Fibroblast of the aortic adventitia (primary cell): ENCODE measurements around the gene BCKDHB. TPM values are rescaled to one million over a fixed set of nuclear protein-coding genes. Genes with fewer than 3 reads are reported as not detected.
A peak's percentile ranks its signal among the peaks of the same experiment; 100 is the strongest.

Source experiments
- DNase-seq: peaks from one replicate; pipeline ENCODE4 v3.0.0-alpha.2; 2010; ENCODE audit warnings: low read depth
- H3K4me3 ChIP-seq: 2 replicates; pipeline ENCODE4 v1.5.1; 2011; ENCODE audit warnings: low read depth, mild to moderate bottlenecking, control low read depth, low read length, moderate library complexity
- total RNA-seq: library from RNA; depleted of rRNA; stranded (reverse); fragments of >200 nt; gene quantifications from 2 replicates; pipeline ENCODE4 v1.2.3, GENCODE V29; 2012; ENCODE audit warnings: low replicate concordance
- TF ChIP-seq, protein P1 (sequence below): IDR thresholded peaks from 2 replicates; pipeline ENCODE4 v1.5.1; 2011; ENCODE audit warnings: mild to moderate bottlenecking, low read length, control low read depth, inconsistent platforms; ENCODE audit not compliant: insufficient read depth

BCKDHB gene
- total RNA-seq, 1 donor: 20.3 TPM

DNA sequence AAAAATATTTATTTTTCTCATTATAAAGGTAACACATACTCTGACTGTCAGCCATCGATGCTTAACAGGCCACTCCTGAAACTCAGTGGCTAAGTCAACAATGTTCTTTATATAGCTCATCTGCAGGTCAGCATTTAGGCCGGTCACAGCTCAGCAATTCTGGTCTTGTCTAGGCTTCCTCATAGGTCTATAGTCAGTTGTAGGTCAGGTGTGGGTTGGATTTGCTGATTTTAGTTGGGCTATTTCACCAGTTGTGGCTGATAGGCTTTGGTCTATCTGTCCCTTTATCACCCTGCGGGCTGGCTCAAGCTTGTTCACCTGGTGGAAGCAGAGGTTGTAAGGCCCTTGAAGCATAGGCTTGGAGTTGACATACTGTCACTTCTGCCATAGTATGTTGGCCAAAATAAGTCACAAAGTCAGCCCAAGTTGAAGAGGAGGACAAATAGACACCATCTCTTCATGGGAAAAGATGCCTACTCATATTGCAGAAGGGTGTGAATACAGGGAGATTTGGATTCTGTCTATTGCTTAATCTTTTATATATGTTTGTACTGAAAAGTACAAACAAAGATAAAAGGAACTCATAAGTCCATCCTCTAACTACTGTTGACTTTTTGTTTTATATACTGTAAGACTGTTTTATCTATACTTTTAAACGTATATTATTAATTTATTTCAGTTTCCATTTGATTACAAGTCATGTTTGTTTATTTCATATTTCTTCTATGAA, 75.0 kb downstream of the BCKDHB start:
- TF ChIP-seq, protein P1, sequence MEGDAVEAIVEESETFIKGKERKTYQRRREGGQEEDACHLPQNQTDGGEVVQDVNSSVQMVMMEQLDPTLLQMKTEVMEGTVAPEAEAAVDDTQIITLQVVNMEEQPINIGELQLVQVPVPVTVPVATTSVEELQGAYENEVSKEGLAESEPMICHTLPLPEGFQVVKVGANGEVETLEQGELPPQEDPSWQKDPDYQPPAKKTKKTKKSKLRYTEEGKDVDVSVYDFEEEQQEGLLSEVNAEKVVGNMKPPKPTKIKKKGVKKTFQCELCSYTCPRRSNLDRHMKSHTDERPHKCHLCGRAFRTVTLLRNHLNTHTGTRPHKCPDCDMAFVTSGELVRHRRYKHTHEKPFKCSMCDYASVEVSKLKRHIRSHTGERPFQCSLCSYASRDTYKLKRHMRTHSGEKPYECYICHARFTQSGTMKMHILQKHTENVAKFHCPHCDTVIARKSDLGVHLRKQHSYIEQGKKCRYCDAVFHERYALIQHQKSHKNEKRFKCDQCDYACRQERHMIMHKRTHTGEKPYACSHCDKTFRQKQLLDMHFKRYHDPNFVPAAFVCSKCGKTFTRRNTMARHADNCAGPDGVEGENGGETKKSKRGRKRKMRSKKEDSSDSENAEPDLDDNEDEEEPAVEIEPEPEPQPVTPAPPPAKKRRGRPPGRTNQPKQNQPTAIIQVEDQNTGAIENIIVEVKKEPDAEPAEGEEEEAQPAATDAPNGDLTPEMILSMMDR: no peak
- H3K4me3 ChIP-seq: no peak overlapping the region
- DNase-seq: no peak

DNA sequence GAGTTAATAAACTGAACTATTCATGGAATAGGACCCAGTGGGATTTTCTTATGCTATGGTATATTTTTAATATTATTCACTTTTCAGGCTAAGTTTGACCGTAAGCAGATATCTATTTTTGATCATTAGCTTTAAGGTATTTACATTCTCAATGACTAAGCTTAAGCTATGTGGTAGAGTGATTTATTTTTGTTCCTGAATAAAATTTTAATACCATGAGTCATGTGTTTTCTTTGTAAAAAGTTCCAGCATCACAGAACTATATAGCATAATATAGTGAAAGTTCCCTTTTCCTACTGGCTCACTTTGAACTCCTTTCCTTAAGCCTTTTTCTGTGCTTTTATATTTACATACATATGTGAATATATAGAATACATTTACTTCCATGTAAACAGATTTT, 75.8 kb downstream of the BCKDHB start:
- peak; percentile 49 for DNase-seq
- TF ChIP-seq, protein P1: no peak
- no peak overlapping the region for H3K4me3 ChIP-seq

DNA sequence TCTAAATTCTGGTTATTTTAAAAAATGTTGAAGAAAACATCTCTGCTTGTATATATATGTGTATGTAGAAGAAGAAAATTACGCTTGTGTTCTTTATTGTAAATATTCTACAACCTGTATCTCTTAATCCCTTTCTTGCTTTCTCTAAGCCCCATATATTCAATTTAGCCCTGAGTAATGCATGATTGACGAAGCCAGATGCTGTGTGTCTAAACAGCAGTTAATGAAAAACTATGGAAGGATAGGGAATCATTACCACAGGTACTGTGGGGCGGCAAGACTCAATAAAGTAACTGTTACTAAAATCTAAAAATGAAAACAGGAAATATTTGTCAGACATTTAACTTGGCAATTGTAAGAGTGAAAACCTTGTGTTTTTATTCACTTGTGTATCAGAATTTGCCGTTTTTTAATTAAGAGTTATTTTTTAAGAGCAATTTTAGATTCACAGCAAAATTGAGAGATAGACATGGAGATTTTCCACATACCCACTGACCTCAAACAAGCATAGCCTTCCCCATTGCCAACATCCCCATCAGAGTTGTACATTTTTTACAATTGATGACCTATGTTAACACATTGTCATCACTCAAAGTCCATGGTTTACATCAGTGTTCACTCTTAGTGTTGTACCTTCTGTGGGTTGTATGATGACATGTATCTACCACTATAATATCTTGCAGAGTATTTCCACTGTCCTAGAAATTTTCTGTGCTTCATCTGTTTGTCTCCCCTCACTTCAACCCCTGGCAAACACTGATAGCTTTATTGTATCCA, 76.7 kb downstream of the BCKDHB start:
- no peak overlapping the region for H3K4me3 ChIP-seq
- TF ChIP-seq, protein P1: no peak
- no peak for DNase-seq

DNA sequence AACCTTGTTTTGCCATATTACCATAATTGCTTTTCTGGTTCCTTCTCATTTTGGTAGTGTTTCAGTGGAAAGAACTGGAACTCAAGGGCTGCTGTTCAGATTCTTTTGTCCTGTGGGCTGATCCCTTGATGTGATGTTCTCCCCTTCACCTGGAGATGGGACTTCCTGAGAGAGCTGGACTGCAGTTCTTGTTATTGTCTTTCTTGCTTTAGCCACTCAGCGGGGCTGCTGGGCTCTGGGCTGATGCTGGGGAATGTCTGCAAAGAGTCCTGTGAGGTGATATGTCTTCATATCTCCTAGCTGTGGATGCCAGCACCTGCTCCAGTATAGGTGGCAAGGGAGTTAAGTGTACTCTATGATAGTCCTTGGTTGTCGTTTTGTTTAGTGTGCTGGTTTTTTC, 79.0 kb downstream of the BCKDHB start:
- no peak for DNase-seq
- TF ChIP-seq, protein P1: no peak
- no peak overlapping the region for H3K4me3 ChIP-seq

DNA sequence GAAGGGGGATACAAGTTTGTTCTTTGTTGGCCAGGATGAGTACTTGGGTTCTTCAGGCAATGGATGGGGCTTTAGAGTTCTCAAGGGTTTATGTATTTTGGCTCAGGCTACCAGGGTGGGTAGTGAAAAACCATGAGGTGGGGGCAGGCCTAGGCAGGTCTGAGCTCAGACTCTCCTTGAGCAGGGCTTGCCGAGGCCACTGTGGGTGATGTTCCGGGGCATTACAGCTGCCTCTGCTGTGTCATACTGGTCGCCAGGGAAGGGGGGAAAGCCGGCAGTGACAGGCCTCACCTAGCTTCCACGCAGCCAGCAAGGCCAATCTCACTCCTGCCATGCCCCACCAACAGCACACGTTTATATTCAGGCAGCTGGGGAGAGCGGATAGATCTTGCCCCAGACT, 79.6 kb downstream of the BCKDHB start:
- DNase-seq: no peak
- TF ChIP-seq, protein P1: no peak
- no peak overlapping the region for H3K4me3 ChIP-seq

DNA sequence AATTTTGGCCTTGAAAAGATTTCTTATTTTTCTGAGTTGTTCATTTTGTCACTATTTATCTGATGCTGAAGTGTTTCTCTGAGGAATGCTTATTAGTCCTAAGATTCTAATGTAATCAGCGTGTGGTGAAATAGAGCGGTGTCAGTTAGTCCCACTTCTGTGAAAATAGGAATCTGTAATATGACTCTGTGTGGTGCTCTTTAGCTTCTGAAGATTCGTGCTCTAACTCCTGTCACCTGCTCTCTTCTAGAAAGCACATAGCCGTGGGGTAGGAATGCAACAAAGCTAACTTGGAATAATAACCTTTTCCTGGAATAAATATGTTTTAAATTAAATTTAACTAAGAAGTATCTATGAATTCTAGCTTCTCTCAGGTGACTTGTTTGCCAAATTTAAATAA, 90.4 kb downstream of the BCKDHB start:
- TF ChIP-seq, protein P1: no peak
- no peak overlapping the region for H3K4me3 ChIP-seq
- DNase-seq: no peak
